ENCODE measurements around the gene KCNJ9. TPM values are rescaled to one million over a fixed set of nuclear protein-coding genes. Genes with fewer than 3 reads are reported as not detected.

Gene KCNJ9
- total and polyA plus RNA-seq, 2 of the 13 experiments (the other 11 are each of a cell fraction or from before 2014, with no cell fraction given), result not detected

DNA sequence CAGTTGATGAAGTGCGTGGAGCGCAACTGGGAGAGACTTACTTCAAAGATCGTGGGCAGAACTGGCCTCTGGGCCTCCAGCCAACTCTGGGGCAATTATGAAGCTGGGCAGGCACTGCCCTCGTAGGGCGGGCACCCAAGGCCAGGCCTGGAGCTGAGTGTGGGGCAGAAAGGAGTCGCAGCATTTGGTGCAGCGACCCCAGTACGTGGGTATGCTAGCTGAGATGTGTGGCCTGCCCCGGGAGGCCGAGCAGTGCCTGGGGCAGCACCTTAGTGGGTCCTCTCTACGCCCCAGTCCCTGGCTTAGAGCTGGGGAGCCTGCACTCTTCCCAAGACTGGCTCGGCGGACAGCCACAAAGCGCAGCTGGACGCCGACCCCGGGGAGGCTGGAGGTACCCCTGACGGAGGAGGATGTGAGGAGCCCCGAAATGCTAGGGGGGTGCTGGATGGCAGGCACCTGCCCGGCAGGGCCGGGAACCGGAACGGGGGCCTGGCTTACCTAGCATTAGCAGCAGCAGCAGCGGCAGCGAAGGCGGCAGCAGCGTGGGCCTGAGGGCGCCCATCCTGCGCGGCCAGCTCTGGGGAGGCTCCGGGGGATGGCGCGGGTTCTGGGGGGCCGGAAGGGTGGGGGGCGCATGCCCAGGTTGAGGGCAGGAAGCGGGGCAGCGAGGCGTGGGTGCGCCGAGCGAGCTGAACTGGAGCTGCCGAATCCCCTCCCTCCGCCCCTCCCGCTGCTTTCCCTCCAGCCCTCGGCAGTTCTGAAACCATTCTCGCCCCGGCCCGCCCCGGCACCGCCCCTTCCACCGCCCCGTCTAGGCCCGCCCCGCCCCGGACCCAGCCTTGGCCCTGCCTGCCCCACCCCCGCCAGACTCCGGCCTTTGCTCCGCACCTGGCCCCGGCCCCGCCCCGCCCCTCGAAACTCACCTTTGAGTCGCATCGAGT, 16.8 kb downstream of the KCNJ9 start, which contains the start of gene IGSF8 (continued):
- TF ChIP-seq KLF16 (CRISPR knock-in tag; IDR thresholded peaks at IDR 0.05) (no peak), ZFP82 (CRISPR knock-in tag; IDR thresholded peaks at IDR 0.05; ENCODE audit: borderline replicate concordance) (no peak), TAF1 (CRISPR knock-in tag; IDR thresholded peaks at IDR 0.05) (peak; percentile 24; the same call in 1 of the 2 replicates), CBX5 (CRISPR knock-in tag; IDR thresholded peaks at IDR 0.05; ENCODE audit: borderline replicate concordance) (no peak), SRSF1 (optimal IDR thresholded peaks at IDR 0.05; ENCODE audit: low read depth, low read length) (no peak), RCOR2 (CRISPR knock-in tag; IDR thresholded peaks at IDR 0.05) (no peak), NAIF1 (CRISPR knock-in tag; IDR thresholded peaks at IDR 0.05; ENCODE audit: borderline replicate concordance) (no peak), AGO1 (IDR thresholded peaks at IDR 0.05; ENCODE audit: low read depth, low read length, poor library complexity, severe bottlenecking) (no peak), SNAI1 (CRISPR knock-in tag; IDR thresholded peaks at IDR 0.05; ENCODE audit: borderline replicate concordance) (peak; percentile 67; the same call in 1 of the 2 replicates), ATF7-NPFF (CRISPR knock-in tag; IDR thresholded peaks at IDR 0.05; ENCODE audit: low read depth) (no peak), ZNF253 (CRISPR knock-in tag; IDR thresholded peaks at IDR 0.05; ENCODE audit: borderline replicate concordance) (no peak), ZNF670 (CRISPR knock-in tag; IDR thresholded peaks at IDR 0.05; ENCODE audit: borderline replicate concordance) (no peak), TBX2 (CRISPR knock-in tag; IDR thresholded peaks at IDR 0.05; ENCODE audit: borderline replicate concordance) (no peak), ZNF547 (CRISPR knock-in tag; IDR thresholded peaks at IDR 0.05) (peak; percentile 67; the same call in 1 of the 2 replicates)
- TF ChIP-seq, protein P1, sequence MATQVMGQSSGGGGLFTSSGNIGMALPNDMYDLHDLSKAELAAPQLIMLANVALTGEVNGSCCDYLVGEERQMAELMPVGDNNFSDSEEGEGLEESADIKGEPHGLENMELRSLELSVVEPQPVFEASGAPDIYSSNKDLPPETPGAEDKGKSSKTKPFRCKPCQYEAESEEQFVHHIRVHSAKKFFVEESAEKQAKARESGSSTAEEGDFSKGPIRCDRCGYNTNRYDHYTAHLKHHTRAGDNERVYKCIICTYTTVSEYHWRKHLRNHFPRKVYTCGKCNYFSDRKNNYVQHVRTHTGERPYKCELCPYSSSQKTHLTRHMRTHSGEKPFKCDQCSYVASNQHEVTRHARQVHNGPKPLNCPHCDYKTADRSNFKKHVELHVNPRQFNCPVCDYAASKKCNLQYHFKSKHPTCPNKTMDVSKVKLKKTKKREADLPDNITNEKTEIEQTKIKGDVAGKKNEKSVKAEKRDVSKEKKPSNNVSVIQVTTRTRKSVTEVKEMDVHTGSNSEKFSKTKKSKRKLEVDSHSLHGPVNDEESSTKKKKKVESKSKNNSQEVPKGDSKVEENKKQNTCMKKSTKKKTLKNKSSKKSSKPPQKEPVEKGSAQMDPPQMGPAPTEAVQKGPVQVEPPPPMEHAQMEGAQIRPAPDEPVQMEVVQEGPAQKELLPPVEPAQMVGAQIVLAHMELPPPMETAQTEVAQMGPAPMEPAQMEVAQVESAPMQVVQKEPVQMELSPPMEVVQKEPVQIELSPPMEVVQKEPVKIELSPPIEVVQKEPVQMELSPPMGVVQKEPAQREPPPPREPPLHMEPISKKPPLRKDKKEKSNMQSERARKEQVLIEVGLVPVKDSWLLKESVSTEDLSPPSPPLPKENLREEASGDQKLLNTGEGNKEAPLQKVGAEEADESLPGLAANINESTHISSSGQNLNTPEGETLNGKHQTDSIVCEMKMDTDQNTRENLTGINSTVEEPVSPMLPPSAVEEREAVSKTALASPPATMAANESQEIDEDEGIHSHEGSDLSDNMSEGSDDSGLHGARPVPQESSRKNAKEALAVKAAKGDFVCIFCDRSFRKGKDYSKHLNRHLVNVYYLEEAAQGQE (IDR thresholded peaks at IDR 0.05; ENCODE audit: borderline replicate concordance in 1 of 2, low read depth in 1 of 2, low read length in 2 of 2), result no peak
- TF ChIP-seq, protein P2, sequence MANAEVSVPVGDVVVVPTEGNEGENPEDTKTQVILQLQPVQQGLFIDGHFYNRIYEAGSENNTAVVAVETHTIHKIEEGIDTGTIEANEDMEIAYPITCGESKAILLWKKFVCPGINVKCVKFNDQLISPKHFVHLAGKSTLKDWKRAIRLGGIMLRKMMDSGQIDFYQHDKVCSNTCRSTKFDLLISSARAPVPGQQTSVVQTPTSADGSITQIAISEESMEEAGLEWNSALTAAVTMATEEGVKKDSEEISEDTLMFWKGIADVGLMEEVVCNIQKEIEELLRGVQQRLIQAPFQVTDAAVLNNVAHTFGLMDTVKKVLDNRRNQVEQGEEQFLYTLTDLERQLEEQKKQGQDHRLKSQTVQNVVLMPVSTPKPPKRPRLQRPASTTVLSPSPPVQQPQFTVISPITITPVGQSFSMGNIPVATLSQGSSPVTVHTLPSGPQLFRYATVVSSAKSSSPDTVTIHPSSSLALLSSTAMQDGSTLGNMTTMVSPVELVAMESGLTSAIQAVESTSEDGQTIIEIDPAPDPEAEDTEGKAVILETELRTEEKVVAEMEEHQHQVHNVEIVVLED (CRISPR knock-in tag; IDR thresholded peaks at IDR 0.05; ENCODE audit: borderline replicate concordance), result no peak
- TF ChIP-seq, protein P3, sequence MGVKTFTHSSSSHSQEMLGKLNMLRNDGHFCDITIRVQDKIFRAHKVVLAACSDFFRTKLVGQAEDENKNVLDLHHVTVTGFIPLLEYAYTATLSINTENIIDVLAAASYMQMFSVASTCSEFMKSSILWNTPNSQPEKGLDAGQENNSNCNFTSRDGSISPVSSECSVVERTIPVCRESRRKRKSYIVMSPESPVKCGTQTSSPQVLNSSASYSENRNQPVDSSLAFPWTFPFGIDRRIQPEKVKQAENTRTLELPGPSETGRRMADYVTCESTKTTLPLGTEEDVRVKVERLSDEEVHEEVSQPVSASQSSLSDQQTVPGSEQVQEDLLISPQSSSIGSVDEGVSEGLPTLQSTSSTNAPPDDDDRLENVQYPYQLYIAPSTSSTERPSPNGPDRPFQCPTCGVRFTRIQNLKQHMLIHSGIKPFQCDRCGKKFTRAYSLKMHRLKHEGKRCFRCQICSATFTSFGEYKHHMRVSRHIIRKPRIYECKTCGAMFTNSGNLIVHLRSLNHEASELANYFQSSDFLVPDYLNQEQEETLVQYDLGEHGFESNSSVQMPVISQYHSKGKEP (CRISPR knock-in tag; IDR thresholded peaks at IDR 0.05), result no peak
